Hypothalamus (tissue), 51 donors: ENCODE results near the gene CCDC47.
"Not testable (repeated sequence)": the region's sequence is repeated elsewhere in the genome, so short reads cannot be mapped to it uniquely, and the experiment has no call there.

Source experiments
- DNase-seq, 51 donors: peaks; one replicate each; lab custom pipeline; 2025; lab: John Stamatoyannopoulos, UW

Gene CCDC47, protein sequence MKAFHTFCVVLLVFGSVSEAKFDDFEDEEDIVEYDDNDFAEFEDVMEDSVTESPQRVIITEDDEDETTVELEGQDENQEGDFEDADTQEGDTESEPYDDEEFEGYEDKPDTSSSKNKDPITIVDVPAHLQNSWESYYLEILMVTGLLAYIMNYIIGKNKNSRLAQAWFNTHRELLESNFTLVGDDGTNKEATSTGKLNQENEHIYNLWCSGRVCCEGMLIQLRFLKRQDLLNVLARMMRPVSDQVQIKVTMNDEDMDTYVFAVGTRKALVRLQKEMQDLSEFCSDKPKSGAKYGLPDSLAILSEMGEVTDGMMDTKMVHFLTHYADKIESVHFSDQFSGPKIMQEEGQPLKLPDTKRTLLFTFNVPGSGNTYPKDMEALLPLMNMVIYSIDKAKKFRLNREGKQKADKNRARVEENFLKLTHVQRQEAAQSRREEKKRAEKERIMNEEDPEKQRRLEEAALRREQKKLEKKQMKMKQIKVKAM

DNA sequence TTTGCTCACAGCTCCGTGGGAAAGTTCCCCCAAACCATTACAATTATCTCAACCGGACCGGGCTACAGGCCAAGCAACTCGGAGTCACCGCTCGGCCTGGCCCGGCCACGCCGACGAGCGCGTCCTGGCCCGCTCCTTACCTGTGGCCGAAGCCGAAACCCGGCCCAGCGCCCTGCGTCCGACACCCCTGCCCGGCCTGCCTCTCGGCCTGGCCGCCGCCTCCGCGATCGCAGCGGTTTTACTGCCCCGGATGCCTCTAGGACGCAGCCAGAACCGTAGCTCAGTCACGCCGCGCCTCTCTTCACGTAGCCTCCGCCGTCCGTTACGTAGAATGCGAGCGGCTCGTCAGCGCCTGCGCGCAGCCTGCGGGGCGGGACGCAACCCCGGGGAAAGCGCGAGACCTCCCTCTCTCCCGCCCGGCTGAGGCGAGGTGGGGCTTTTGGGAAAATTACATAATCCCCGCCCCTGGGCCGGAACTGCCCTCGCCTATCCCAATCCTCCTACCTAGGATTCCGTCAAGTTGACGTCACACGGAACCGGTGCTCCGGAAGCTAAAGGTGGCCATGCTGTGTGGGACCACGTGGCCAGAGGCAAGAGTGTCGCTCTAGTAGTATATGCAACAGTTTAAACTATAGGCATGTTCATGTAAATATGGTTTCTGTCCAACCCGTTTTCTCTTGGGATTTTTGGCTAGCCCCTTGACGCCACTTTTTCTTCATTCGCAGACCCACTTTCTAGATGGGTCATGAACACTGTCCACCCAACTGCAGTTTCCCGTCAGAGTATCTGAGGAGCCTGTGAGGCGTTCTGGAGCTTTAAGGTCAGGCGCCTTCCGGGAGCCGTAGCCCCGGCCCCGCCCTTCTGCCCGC lies at the start of gene CCDC47:
Gene CCDC47 (minus strand): TSS at position 326 of the 869 bp plus-strand sequence. CDS start 7,422 bp downstream, outside the sequence.
- DNase-seq = peak; percentile 89 to 99 (median 98)

GRCh38 chr17:63822537-63822936 lies 49.1 kb upstream of the CCDC47 start:
- no peak for DNase-seq

DNA sequence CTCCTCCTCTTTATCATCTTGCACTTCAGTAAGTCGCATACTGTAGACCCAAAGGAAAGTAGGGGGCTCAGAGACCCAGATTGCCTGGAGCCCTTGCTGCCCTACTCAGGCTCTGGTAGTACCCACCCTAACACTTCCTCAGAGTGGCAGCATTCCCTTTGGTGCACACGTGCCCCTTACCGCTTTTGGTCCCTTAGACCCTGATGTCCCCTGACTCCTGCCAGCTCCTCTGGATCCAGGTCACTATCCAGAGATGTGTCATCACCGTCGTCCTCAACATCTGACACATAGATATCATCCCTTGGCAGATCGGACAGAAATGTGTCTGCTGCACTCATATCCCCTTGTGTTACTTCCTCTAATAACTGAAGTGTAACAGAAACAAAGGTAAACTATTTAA lies 48.4 kb upstream of the CCDC47 start:
- DNase-seq = no peak

GRCh38 chr17:63820963-63821561 lies 47.7 kb upstream of the CCDC47 start:
- DNase-seq = no peak

DNA sequence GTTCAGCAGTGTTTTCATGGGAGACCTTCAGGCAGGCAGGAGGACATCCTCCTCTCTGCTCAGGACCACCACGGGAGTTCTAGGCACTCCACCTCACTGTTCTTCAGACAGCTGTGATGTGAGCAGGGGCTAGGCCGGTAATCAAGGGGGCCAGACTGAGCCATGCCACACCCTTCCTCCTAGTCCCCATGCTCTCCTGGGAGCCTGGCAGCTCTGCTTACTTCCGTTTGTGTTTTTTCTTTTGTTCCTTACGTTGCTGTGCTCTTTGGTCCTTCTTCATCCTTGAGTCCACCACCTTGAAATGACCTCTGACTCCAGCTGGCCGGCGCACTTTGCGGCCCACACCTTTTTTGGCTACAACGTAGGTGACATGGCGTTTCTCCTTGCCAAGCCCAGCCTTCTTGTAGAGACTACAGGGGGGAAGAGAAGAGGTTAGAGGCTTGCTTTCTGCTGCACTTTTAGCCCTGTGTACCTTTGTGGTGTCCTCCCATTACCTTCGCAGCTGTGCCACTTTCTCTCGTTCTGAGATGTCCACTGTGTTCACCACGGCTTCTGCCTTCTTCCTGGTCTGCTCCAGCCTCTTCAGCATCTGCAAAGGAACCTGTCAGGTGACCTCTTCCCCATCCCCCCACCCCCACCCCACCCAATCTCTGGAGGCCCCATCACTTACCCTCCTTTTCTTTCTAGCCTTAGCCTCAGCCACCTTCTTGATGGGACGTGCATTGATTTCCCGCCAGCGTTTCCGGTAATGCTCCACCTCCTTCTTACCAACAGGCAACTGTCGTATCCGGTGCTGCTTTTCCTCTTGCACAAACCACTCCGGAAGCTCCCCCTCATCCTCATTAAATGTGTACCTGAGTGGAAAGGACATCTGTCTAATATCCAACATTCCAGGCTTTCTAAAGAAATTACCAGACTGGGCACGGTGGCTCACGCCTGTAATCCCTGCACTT lies 46.5 kb upstream of the CCDC47 start:
- no peak for DNase-seq

DNA sequence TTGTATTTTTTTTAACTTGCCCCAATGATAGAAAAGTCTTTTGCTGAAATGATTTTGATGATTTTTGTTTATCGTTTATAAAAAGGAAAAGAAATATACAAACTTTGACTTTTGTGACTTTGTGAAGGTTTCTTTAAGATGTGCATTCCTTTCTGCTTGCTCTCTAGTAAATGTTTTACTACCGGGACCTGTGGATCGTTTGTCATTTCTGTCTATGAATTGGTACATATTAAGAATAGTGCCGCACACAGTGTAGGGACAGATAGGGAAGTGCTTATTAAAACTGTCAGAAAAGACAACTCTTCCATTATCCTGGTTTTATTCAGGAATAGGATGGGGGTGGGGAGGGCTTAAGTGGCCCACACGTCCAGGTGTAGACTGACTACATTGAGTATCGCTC lies 45.7 kb upstream of the CCDC47 start:
- no peak for DNase-seq

- no peak for DNase-seq
Observed at GRCh38 chr17:63817736-63818385, 44.5 kb upstream of the CCDC47 start.

GRCh38 chr17:63816669-63817068 lies 43.3 kb upstream of the CCDC47 start:
- DNase-seq = no peak

DNA sequence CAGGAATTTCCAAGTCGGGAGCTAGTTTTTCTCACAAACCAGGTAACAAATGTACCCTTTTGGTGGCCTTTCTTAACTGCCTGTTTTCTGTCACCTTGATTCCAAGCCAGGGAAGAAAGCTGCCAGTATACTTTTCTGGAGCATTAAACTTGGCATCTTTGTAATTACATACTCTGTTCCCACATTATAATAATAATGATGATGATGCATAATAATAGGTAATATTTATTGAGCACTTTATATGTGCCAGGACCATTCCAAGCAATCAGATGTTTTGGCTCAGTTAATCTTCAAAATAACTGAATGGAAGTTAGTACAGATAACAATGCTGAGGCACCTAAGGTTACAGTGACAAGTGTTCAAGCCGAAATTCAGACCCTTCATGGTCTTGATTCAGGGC lies 42.7 kb upstream of the CCDC47 start:
- no peak for DNase-seq

DNA sequence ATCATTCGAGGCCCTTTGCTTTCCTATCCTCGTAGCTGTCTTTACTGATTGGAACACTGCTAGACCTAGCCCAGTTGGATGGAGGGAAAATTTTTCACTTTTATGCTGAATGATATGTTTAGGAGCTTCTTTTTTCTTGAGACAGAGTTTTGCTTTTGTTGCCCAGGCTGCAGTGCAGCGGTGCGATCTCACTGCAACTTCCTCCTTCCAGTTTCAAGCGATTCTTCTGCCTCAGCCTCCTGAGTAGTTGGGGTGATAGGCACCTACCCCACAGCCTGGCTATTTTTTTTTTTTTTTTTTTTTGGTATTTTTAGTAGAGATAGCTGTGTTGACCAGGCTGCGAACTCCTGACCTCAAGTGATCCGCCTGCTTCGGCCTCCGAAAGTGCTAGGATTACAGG lies 36.6 kb upstream of the CCDC47 start:
- no peak for DNase-seq

DNA sequence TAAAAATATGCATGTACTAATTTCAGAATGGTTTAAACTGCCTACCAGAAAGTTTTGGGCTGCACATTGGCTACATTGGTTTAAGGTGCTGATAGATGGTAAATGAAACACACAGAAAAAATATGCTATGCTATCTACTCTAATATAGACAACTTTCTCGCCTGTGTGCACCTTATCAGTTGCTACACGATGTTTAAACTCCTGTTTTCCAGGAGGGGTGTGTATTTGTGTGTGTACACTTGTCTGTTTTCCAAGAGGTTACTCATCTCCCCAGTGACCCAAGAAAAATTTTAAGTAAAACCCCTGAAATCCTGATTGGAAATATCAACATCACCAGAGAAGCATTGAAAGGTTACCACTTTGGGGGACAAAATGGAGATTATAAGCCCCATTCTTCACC lies 32.2 kb upstream of the CCDC47 start:
- DNase-seq = no peak

- no peak for DNase-seq
Observed at GRCh38 chr17:63804328-63804727, 30.9 kb upstream of the CCDC47 start.

- DNase-seq = no peak
Observed at GRCh38 chr17:63800783-63801182, 27.4 kb upstream of the CCDC47 start.

- DNase-seq = no peak
Observed at GRCh38 chr17:63798572-63799106, 25.2 kb upstream of the CCDC47 start.

DNA sequence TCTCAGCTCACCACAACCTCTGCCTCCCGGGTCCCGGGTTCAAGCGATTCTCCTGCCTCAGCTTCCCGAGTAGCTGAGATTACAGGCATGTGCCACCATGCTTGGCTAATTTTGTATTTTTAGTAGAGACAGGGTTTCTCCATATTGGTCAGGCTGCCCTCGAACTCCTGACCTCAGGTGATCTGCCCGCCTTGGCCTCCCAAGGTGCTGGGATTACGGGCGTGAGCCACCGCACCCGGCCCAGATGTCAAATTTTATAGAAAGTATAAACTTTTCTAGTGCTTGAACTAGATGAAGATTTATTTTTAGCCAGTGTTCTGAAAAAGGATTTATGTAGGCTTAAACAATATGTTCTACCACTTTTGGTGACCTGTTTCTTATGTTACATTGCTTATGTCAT lies 23.0 kb upstream of the CCDC47 start:
- DNase-seq = not testable (repeated sequence)

DNA sequence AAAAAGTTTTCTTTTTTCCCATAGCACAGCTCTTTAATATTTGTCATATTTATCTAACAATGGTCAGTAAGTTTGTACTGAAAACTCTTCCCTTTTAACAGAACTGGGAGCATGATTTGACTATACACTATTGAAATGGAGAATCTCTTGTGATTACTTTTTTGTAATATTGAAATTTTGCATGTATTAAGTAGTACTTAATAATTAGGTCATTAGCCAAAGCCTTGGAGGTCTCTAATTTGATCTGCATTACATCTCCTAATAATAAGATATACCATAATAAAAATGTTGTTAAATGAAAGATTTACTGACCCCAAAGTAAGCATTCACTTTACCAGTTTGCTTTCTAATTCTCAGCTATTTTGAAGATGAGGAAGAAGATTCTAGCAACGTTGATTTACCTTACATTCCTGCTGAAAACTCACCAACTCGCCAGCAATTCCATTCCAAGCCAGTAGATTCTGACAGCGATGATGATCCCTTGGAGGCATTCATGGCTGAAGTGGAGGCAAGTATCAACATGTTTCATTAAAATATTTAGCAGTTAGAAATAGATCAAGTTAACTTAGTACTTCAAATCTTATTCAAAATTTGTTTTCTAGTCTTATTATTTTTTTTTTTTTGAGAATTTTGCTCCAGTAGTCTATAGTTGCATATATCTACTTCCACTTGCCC lies 18.8 kb upstream of the CCDC47 start:
- DNase-seq = no peak

DNA sequence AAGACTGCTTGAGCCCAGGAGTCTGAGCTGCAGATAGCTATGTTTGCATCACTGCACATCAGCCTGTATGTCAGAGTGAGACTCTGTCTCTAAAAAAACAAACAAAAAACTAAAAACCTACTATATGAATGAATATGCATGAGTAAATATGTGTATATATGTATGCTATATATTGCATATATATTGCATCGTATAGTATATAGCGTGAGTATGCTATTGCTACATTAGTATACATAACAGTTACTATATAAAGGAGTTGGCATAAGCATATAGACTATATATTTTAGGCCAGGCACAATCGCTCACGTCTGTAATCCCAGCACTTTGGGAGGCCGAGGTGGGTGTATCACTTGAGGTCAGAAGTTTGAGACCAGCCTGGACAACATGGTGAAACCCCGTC lies 16.7 kb upstream of the CCDC47 start:
- DNase-seq = no peak

DNA sequence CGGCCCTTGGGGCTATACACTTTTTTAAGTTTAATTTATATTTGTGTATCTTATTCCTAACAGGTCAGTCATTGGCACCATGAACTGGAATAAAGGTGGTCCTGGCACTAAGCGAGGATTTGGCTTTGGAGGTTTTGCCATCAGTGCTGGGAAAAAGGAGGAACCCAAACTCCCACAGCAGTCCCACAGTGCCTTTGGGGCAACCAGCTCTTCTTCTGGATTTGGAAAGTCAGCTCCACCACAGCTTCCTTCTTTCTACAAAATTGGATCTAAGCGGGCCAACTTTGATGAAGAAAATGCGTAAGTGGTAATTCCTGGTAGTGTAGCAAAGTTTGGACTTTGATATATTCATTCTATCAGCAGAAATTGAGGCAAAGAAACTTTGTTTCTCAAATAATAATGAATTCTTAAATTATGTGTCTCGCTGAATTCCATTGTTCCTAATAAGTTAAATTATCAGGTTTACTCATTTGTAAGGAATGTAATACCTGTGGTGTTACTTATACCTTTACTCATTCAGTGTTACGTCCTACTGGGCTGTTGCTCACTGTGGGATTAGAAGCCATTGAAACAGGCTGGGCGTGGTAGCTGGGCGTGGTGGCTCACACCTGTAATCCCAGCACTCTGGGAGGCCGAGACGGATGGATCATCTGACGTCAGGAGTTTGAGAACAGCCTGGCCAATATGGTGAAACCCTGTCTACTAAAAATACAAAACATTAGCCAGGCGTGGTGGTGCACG lies 13.7 kb upstream of the CCDC47 start:
- no peak for DNase-seq
